GM19324 (cell line): ENCODE data around the gene TDRD6.

ENCODE experiments used
- ATAC-seq: cut with Tn5 transposase; IDR thresholded peaks from one replicate; pipeline ENCODE4 v1.9.1; 2021; ENCODE audit warnings: mild to moderate bottlenecking, moderate library complexity; ENCODE audit not compliant: unreplicated experiment, low FRiP score

Gene TDRD6

DNA sequence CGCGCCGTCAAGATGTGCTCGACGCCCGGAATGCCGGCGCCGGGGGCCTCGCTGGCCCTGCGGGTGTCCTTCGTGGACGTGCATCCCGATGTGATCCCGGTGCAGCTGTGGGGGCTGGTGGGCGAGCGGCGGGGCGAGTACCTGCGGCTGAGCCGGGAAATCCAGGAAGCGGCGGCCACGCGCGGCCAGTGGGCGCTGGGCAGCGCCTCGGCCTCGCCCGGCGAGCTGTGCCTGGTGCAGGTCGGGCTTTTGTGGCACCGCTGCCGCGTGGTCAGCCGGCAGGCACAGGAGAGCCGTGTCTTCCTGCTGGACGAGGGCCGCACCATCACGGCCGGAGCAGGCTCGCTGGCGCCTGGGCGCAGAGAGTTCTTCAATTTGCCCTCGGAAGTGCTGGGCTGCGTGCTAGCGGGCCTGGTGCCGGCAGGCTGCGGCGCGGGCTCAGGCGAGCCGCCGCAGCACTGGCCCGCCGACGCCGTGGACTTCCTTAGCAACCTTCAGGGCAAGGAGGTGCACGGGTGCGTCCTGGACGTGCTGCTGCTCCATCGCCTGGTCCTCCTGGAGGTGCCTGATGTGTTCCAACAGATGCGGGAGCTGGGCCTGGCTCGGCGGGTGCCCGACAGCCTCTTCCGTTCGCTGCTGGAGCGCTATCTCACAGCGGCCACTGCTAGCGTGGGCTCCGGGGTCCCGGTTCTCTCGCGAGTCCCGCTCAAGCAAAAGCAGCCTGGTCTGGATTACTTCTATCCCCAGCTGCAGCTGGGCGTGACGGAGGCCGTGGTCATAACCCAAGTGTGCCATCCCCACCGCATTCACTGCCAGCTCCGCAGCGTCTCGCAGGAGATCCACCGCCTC, 656 bp downstream of the TDRD6 start:
- no peak for ATAC-seq

DNA sequence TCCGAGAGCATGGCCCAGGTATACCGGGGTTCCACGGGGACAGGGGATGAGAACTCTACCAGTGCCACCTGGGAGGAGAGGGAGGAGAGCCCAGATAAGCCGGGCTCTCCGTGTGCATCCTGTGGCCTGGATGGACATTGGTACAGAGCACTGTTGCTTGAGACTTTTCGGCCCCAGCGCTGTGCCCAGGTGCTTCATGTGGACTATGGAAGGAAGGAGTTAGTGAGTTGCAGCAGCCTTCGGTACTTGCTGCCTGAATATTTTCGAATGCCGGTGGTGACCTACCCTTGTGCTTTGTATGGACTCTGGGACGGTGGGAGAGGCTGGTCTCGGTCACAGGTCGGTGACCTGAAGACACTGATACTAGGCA, 1.3 kb downstream of the TDRD6 start:
- ATAC-seq: no peak

DNA sequence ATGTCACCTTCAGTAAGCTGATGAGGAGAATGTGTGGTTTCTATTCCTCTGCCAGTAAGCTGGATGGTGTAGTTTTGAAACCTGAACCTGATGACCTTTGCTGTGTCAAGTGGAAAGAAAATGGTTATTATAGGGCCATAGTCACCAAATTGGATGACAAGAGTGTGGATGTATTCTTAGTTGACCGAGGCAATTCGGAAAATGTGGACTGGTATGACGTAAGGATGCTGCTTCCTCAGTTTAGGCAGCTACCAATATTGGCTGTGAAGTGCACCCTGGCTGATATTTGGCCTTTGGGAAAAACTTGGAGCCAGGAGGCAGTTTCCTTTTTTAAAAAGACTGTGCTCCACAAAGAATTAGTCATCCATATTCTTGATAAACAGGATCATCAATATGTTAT, 2.0 kb downstream of the TDRD6 start:
- no peak for ATAC-seq

DNA sequence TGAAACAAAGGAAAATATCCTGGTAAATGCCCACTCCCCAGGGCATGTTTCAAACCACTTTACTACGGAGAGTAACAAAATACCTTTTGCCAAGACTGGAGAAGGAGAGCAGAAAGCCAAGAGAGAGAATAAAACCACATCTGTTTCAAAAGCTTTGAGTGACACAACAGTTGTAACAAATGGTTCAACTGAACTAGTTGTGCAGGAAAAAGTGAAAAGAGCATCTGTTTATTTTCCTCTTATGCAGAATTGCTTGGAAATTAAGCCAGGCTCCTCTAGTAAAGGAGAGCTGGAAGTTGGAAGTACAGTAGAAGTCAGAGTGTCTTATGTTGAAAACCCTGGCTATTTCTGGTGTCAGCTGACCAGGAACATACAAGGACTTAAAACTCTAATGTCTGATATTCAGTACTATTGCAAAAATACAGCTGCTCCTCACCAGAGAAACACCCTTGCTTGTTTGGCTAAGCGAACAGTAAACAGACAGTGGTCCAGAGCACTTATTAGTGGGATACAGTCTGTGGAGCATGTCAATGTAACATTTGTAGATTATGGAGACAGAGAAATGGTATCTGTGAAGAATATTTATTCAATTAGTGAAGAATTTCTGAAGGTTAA, 2.6 kb downstream of the TDRD6 start:
- ATAC-seq: no peak

DNA sequence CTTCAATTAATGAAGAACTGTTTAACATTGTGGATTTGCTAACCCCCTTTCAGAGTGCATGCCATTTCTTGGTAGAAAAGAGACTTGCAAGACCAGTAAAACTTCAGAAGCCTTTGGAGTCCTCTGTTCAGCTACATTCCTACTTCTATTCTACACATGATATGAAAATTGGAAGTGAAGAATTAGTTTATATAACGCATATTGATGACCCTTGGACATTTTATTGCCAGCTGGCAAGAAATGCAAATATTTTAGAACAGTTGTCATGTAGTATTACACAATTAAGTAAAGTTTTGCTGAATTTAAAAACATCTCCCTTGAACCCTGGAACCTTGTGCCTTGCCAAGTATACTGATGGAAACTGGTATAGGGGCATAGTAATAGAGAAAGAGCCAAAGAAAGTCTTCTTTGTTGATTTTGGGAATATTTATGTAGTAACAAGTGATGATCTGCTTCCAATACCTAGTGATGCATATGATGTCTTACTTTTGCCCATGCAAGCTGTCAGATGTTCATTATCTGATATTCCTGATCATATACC, 3.3 kb downstream of the TDRD6 start:
- no peak for ATAC-seq

DNA sequence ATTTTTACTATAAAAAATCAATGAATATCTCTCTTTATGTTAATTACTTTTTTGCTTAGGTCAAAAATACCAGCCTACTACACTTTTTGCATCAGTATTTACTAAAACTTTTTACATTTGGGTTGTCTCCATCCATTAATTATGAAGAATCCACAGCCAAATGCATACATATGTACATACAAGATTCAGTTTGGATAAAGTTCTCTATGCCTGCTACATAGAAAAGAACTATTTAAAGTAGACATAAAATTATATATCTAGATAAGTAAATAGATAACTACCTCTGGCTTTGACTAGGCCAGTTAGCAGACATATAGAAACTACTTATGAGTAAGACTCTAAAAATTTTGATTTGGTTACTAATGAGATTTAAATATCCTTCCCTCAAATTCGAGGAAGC, 12.3 kb downstream of the TDRD6 start:
- no peak for ATAC-seq

DNA sequence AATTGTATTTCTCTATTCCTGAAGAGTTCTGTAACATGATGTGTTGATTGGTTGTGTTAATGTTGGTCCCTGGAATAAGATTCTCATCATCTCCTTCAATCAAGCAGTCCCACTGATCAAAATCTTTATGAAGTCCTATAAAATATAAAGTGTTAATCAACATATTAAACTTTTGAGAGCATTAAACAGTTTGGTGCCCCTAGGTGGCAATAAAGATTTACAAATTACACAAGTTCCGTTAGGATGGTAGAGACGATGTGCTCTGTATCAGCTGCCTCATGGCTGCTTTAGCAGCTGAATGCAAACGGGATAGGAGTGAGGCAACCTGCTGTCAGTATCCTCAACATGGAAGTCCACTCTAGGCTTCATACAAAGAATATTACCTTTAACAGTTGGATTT, 16.9 kb downstream of the TDRD6 start:
- no peak for ATAC-seq

DNA sequence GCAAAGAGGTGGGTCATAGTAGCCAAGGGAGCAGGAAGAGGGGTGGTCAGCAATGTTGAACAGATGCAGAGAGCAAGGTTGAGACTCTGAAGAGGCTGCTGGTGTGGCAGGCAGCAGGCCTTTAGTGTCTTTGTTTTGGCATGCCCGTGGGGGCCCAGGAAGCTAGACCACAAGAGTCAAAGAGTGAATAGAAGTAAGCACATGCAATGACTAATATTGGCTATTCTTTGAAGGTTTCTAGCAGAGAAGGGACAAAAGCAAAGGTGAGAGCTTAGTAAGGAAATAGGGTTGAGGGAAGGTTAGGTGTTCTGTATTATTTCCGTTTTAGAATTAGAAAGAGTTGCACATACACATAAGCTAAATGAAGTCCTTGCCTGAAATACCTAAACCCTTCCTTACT, 18.8 kb downstream of the TDRD6 start:
- ATAC-seq: no peak

DNA sequence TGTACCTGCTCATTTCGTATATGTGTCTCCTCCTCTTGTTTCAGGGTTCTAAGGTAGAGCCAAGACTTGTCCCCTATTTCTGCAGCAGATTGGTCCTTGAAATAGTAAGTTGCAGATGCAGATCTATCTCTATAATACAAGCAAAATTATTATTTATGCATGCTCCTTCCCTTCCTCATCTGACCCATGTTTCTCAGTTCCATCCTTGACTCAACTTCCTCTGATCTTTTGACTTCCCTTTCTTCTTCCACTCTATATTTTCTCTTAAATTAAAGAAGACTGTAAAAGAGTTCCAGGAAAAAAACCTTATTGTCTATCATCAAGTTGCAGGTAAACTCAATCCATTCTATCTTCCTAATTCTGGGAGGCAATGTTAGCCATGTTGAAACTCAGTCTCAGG, 23.8 kb downstream of the TDRD6 start:
- no peak for ATAC-seq

DNA sequence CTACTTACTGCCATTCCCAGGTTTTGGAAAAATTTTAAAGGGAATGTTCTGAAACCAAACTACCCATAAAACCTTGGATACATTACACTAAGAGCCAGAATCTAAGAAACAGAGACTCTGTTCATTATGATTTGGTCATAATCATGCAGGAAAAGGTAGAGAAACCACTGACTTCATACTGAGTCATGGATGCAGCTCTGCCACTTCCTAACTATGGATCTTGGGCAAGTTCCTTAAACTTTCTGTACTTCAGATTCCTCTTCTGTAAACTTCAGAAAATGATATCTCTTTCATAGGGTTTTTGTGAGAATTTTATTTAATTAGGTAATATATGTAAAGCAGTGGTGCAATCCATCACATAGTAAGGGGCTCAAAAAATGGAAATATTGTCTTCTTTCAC, 27.5 kb downstream of the TDRD6 start:
- no peak for ATAC-seq

DNA sequence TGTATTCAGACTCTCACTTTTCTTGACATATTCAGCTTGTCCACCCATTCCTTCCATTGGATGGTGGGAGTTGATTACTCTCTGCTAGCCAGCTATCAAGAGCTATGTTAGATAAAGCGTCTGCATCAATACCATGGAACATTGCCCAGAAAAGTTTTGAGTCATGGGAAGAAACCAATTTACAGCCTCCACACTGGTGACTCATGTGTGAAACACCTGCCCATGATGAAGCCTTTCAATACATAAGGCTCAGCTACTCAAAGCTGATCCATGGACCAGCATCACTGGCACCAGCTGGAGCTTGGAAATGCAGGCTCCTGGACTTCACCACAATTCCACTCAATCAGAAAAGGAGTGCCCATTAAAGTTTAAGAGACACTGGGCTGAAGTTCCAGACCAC, 31.4 kb downstream of the TDRD6 start:
- no peak for ATAC-seq

DNA sequence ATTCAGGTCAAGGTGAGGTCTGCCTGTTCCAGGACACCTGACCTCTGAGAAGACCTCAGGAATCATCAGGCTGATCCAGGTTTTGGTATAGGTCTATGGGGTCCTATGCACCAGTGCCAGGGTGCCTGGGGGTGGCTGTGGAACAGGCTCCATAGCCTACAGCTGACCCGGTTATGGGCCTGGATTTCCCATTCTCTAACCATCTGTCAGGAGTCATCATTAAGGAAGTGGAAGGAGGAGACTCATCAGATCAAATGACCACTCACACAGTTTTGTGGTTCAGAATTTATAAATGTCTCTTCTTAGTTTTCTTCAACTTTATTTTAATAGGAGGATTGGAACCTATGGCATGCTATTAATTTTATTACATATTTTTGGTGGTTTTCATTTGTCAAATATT, 32.7 kb downstream of the TDRD6 start:
- ATAC-seq: no peak

DNA sequence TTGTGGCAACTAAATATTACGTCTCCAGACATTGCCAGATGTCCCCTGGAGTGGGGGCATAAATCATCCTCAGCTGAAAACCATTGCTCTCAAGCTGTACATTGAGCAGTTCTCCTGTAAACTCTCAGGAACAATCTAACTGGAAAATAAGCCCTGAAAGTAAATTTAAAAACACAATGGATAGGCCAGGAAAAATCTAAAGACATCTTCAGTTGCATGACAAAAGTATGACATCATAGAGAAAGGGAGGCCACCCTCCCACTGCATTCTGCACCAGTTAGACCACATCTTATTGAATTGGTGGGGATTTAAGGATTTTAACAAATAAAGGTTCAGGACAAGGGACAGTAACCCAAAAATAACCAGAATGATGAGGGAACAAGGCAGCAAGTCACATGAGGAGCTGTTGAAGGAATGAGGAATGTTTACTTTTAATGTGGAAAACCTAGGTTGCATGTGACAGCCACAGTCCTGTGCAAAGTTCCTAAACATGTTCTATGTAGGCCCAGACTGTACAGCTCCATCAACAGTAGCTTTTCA, 42.2 kb downstream of the TDRD6 start:
- no peak for ATAC-seq

DNA sequence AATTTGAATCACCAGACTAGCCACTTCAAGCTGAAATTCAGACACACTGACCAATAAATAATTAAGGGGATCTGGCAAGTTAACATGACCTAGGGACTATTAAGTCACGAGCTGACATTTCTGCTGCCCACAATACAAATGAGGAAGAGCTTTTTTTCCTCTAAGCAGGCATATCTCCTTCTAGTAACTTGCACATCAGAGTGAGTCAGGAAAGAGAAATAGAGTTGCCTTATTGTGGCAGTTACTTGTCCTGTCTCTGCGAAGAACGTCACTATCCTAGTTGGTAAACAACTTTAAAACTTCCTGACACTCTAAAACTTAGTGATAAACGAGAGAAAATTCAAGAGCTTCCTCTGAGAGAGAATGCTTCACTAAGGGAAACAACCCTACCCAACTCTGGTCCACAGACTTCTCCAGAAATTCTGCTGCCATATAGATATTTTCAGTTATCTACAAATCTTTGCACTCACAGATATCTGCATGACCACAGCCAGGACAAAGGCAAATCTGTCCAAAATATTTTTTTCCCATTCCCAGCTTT, 43.3 kb downstream of the TDRD6 start:
- no peak for ATAC-seq

DNA sequence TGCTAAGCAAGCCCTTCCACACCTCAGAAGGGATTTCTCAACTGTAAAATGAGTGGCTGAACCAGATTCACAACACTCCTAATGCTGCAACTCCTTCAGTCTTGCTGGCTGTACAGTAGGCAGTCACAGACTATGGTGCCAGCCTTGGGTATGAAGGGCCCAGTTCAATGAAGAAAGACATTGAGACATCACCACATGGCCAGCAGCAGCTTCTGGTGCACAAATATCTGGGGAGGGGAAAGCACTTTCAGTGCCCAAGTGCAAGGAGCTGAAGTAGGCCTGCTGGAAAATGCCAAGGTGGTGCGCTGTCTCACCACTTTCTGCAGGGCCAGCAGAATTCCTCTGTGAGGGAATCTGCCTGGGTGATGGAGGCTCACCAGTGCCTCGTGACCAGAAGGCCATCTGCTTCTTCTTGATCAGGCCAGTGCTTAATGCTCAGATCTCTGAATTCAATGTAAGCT, 45.7 kb downstream of the TDRD6 start:
- ATAC-seq: no peak

DNA sequence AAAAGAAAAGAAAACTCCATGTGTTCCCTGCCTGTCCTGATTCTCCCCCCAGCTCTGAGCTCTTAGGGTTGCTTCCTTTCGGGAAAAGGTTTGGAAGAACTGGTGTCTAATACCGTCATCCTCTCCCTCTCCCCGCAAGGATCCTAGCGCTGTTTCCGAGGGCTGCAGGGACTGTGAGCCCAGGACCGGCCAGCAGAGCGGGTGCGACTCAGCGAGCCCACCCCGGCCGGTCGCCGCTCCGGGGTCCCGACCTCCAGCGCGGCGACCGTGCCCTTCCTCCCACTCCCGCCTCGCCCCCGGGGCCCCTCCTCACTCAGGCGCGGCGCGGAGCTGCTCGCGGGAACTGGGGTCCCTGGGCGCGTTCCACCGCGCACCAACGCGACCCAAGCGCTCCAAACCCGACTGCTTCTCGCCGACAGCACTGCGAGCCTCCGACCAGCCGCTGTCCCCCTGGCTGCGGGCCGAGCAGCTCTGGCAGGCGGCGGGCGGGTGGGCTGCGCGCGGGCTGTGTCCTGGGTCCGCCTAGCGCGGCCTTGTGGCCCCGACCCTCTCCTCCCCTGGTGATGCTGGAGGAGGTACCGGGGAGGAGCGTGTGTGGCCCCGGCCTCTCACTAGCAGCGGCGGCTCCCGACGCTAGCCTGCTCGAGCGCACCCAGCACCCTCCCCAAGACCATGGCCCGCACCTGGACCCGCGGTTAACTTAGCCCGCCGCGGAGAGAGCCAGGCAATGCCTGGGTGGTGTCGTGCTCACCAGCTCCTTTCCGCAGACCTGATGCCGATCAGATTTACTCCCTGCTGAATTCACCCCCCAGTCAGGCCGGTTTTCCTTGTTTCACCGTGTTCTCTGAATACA, 47.4 kb downstream of the TDRD6 start, which contains the start of gene PLA2G7:
Gene PLA2G7, minus strand, starts transcription at position 509 of the 853 bp plus-strand sequence. CDS start 12,484 bp downstream, outside the sequence.
- no peak for ATAC-seq

DNA sequence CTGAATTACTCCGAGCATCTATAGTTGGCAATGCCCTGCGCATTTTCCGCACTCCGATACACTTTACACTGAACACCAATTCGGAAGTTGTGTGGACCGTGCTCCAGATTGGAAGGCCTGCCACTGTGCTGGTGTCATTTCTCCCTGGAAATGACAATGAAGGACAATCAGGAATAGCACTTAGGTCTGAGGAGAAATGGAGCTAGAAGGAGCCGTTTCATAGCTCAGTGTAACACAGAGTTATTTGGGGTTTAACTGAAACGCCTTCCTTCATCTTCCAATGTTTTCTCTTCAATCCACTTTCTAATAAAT, 48.0 kb downstream of the TDRD6 start:
- no peak for ATAC-seq

DNA sequence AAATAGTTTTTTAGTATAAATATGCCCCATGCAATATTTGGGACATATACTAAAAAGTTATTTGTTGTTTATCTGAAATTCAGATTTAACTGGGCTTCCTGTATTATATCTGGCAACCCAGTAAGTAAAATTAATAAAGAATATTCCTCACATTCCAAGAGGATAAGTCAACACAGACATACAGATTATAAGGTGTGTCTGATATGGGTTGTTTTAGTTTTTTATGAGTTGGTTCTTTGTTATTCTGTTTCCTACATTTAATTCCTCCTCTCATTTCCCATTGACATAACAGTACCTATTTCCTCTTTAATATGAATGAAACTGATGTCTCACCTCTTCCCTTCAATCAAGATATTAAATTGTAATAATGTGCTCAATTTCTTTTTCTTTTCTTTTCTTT, 49.2 kb downstream of the TDRD6 start:
- ATAC-seq: no peak

DNA sequence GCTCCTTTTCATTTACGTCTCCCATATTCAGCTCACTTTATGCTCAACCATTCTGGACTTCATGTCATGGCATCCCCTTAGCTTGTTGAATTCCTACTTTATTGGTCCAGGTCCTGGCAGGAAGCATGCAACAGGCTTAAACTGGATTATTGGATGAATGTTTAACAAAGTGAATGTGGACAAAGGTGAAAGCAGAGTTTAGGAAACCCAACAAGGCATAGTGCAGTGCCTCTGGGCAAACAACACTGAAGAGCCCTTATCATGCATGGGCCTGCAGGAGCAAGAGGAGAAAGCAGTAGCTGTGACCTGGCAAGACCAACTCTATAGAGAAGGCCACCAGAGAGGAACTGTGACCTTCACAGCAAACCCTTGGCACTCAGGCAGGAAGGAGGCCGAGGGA, 53.8 kb downstream of the TDRD6 start:
- ATAC-seq: no peak

DNA sequence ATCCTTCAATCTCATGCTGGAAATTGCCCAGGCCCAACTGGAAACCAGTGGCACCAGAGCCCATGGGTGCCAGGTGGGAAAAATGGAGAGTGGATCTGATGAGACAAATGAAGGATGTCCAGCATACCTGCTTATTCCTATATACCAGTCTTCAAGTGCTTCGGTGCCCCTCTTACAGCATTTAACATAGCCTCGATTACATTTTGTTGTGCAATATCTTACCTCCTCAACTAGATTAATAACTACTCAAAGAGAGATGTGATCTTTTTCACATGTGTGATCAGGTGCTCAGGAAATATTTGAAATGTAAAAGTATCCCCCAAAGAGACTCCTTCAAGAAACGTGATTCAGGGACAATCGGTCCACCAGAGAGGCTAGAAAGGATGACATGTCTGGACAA, 54.2 kb downstream of the TDRD6 start:
- no peak for ATAC-seq
